Measurements from ENCODE around the gene SOX9. TPM values are rescaled to one million over a fixed set of nuclear protein-coding genes. Genes with fewer than 3 reads are reported as not detected.
A peak's percentile ranks its signal among the peaks of the same experiment; 100 is the strongest.

The SOX9 gene
- total RNA-seq, 2 donors from 2014 or later: 0.46 to 1.3 TPM

DNA sequence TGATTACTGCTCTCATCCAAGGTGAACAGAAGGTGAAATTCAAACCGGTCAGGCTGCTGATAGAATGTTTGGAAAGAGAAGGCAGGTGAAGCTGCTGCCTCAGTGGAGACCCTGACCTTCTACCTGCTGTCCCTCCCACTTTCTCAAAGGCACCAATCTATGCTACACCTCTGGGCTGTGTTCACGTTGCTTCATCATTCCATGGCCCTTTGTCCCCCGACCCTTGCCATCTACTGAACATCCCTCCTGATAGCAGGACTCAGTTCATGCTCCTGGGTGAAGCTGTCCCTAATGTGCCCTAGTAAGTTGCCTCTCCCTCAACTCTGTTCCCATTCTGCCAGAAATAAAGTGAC lies 44.2 kb upstream of the SOX9 start:
- H3K4me3 Mint-ChIP-seq: peak overlapping the region; percentile 20
- peaks cover 5% of the 10 kb centered on the region for H3K4me1 ChIP-seq (ENCODE audit: control insufficient read depth, insufficient read depth, low read length)
- TF ChIP-seq CTCF (conservative IDR thresholded peaks at IDR 0.05): no peak
- DNase-seq: no peak
- no peak overlapping the region for H3K4me3 ChIP-seq (ENCODE audit: low read length)
- WGBS, 2 experiments (ENCODE audit: insufficient coverage in 1 of 2, insufficient read length in 1 of 2): 93% methylated on average over 3 of the region's 3 CpGs; no CpG with 5 or more reads in 1 of the 2 experiments
- H3K27ac Mint-ChIP-seq: no peak overlapping the region
- no peaks in the 10 kb centered on the region for H3K9me3 ChIP-seq (ENCODE audit: control insufficient read depth, low read length)
- H3K4me1 Mint-ChIP-seq: peaks cover 23% of the 10 kb centered on the region
- no peak overlapping the region for H3K9ac ChIP-seq (ENCODE audit: extremely low read depth, low read length, poor library complexity, severe bottlenecking)
- H3K27me3 ChIP-seq (ENCODE audit: control insufficient read depth, insufficient read depth, low read length, poor library complexity, severe bottlenecking): peaks cover 6% of the 10 kb centered on the region
- H3K36me3 ChIP-seq (ENCODE audit: control insufficient read depth, insufficient read depth, low read length): no peaks in the 10 kb centered on the region
- no peak overlapping the region for H3K27ac ChIP-seq (ENCODE audit: low read depth, low read length)
- H3K27me3 Mint-ChIP-seq (ENCODE audit: insufficient read depth): peaks cover 9% of the 10 kb centered on the region
- H3K9me3 Mint-ChIP-seq: no peaks in the 10 kb centered on the region
- H3K36me3 Mint-ChIP-seq (ENCODE audit: low read depth): no peaks in the 10 kb centered on the region

DNA sequence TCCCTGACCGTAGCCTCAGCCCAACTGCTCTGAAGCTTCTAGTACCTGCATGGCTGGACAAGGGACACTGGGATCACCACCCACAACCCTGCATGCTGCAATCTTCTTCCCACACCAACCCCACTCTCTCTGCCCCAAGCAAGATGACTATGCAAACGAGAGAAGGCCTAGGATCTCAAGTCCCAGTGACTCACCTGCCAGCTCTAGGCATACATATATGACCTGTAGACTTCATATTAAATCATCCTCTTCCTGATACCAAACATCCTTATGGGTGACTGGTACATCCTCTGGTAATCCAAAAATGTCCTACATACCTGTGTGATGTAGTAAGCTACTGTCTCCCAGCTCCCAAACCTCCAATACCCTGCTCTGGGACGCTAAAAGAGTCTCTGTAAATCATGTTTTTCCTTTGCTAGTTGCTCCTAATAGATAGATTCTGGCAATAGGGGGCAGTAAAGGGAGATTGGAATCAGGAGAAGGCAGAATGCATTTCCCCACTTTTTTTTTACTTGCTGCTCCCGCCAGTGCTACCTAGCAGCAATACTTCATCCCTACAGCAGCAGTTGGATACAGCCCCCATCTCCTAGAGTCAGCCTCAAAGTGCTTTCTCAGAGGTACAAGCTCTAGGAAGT lies 43.4 kb upstream of the SOX9 start:
- Histone ChIP-seq H3K9me3 (ENCODE audit: control insufficient read depth, low read length) (no peaks in the 10 kb centered on the region), H3K9ac (ENCODE audit: extremely low read depth, low read length, poor library complexity, severe bottlenecking) (no peak overlapping the region), H3K27me3 (ENCODE audit: control insufficient read depth, insufficient read depth, low read length, poor library complexity, severe bottlenecking) (no peaks in the 10 kb centered on the region), H3K4me1 (ENCODE audit: control insufficient read depth, insufficient read depth, low read length) (peaks cover 5% of the 10 kb centered on the region), H3K36me3 (ENCODE audit: control insufficient read depth, insufficient read depth, low read length) (no peaks in the 10 kb centered on the region), H3K4me3 (ENCODE audit: low read length) (no peak overlapping the region), H3K27ac (ENCODE audit: low read depth, low read length) (no peak overlapping the region)
- Mint-ChIP-seq H3K27me3 (ENCODE audit: insufficient read depth) (peaks cover 13% of the 10 kb centered on the region), H3K9me3 (no peaks in the 10 kb centered on the region), H3K4me1 (peaks cover 23% of the 10 kb centered on the region), H3K36me3 (ENCODE audit: low read depth) (no peaks in the 10 kb centered on the region), H3K27ac (no peak overlapping the region), H3K4me3 (no peak overlapping the region)
- TF ChIP-seq CTCF (conservative IDR thresholded peaks at IDR 0.05): peak; percentile 72
- DNase-seq: peak; percentile 50
- 86 to 87% methylated on average over 3 to 4 of the region's 4 CpGs for WGBS, 2 experiments (ENCODE audit: insufficient coverage in 1 of 2, insufficient read length in 1 of 2)

- peaks cover 5% of the 10 kb centered on the region for H3K4me1 ChIP-seq (ENCODE audit: control insufficient read depth, insufficient read depth, low read length)
- no peaks in the 10 kb centered on the region for H3K36me3 Mint-ChIP-seq (ENCODE audit: low read depth)
- 94% methylated on average over 2 to 3 of the region's 3 CpGs for WGBS, 2 experiments (ENCODE audit: insufficient coverage in 1 of 2, insufficient read length in 1 of 2)
- no peak overlapping the region for H3K4me3 ChIP-seq (ENCODE audit: low read length)
- no peak overlapping the region for H3K4me3 Mint-ChIP-seq
- H3K9ac ChIP-seq (ENCODE audit: extremely low read depth, low read length, poor library complexity, severe bottlenecking): no peak overlapping the region
- no peaks in the 10 kb centered on the region for H3K27me3 ChIP-seq (ENCODE audit: control insufficient read depth, insufficient read depth, low read length, poor library complexity, severe bottlenecking)
- peaks cover 23% of the 10 kb centered on the region for H3K4me1 Mint-ChIP-seq
- H3K9me3 ChIP-seq (ENCODE audit: control insufficient read depth, low read length): no peaks in the 10 kb centered on the region
- H3K27ac Mint-ChIP-seq: no peak overlapping the region
- TF ChIP-seq CTCF (conservative IDR thresholded peaks at IDR 0.05): no peak
- no peak overlapping the region for H3K27ac ChIP-seq (ENCODE audit: low read depth, low read length)
- no peak for DNase-seq
- no peaks in the 10 kb centered on the region for H3K9me3 Mint-ChIP-seq
- H3K36me3 ChIP-seq (ENCODE audit: control insufficient read depth, insufficient read depth, low read length): no peaks in the 10 kb centered on the region
- peaks cover 16% of the 10 kb centered on the region for H3K27me3 Mint-ChIP-seq (ENCODE audit: insufficient read depth)
Measured at GRCh38 chr17:72079700-72080099, 41.1 kb upstream of the SOX9 start.

Measured in endodermal cell (in vitro differentiated cells).